Neural cell (in vitro differentiated cells): ENCODE measurements around the gene DNAAF3. TPM values are rescaled to one million over a fixed set of nuclear protein-coding genes. Genes with fewer than 3 reads are reported as not detected.
"Not testable (repeated sequence)": the region's sequence is repeated elsewhere in the genome, so short reads cannot be mapped to it uniquely, and the experiment has no call there.

Experiments used
- H2AFZ ChIP-seq: fragments of 200-600, 300-800 bp; sonication (generic), shearing (Covaris generic); 2 replicates; pipeline ENCODE4 v1.6.0; 2014; ENCODE audit warnings: low read depth, mild to moderate bottlenecking, antibody characterized with exemption, low read length, moderate library complexity
- H3F3A ChIP-seq: fragments of 200-600 bp; shearing (Covaris generic); 2 replicates; pipeline ENCODE4 v1.6.1; 2016; ENCODE audit warnings: mild to moderate bottlenecking, moderate library complexity, mixed read lengths, antibody characterized with exemption, low read length; ENCODE audit not compliant: insufficient read depth, poor library complexity, severe bottlenecking
- H3K27ac ChIP-seq: fragments of 200-600, 300-800 bp; sonication (generic), shearing (Covaris generic); 2 replicates; pipeline ENCODE4 v1.5.1; 2014; ENCODE audit warnings: mild to moderate bottlenecking, low read length, moderate library complexity
- H3K27me3 ChIP-seq: fragments of 300-800, 200-600 bp; sonication (generic), shearing (Covaris generic); 2 replicates; pipeline ENCODE4 v1.6.0; 2014; ENCODE audit warnings: mild to moderate bottlenecking, low read depth, low read length, moderate library complexity; ENCODE audit not compliant: insufficient read depth
- H3K36me3 ChIP-seq: fragments of 300-800, 200-600 bp; sonication (generic), shearing (Covaris generic); 2 replicates; pipeline ENCODE4 v1.5.1; 2014; ENCODE audit warnings: mild to moderate bottlenecking, antibody characterized with exemption, low read length, moderate library complexity; ENCODE audit not compliant: insufficient read depth
- H3K4me2 ChIP-seq: fragments of 300-800, 200-600 bp; sonication (generic), shearing (Covaris generic); 2 replicates; pipeline ENCODE4 v1.6.0; 2014; ENCODE audit warnings: mild to moderate bottlenecking, low read length
- H3K4me3 ChIP-seq: fragments of 300-800, 200-600 bp; sonication (generic), shearing (Covaris generic); 2 replicates; pipeline ENCODE4 v1.5.1; 2014; ENCODE audit warnings: mild to moderate bottlenecking, low read length, moderate library complexity
- H3K79me2 ChIP-seq: fragments of 200-600 bp; shearing (Covaris generic); replicated peaks from 2 replicates; pipeline ENCODE4 v1.6.0; 2014; ENCODE audit warnings: mild to moderate bottlenecking, low read length, moderate library complexity; ENCODE audit not compliant: insufficient read depth
- H3K9ac ChIP-seq: fragments of 300-800, 200-600 bp; sonication (generic), shearing (Covaris generic); 2 replicates; pipeline ENCODE4 v1.6.1; 2016; ENCODE audit warnings: mild to moderate bottlenecking, low read length, mixed read lengths
- H3K9me2 ChIP-seq: fragments of 200-600 bp; shearing (Covaris generic); 2 replicates; pipeline ENCODE4 v1.6.1; 2016; ENCODE audit warnings: mild to moderate bottlenecking, low read length, mixed read lengths; ENCODE audit not compliant: insufficient read depth
- H3K9me3 ChIP-seq: fragments of 200-600, 300-800 bp; sonication (generic), shearing (Covaris generic); 2 replicates; pipeline ENCODE4 v1.6.1; 2016; ENCODE audit warnings: mild to moderate bottlenecking, mixed run types, low read length, moderate library complexity, mixed read lengths
- H4K20me1 ChIP-seq: fragments of 200-600 bp; shearing (Covaris generic); 2 replicates; pipeline ENCODE4 v1.6.1; 2016; ENCODE audit warnings: mild to moderate bottlenecking, mixed run types; ENCODE audit not compliant: insufficient read depth
- CTCF ChIP-seq: fragments of 450-650 bp; IDR thresholded peaks from 2 replicates; pipeline ENCODE4 v1.5.1; 2014; ENCODE audit warnings: antibody characterized with exemption, mild to moderate bottlenecking, moderate library complexity; ENCODE audit not compliant: poor library complexity, severe bottlenecking
- EP300 ChIP-seq: fragments of 450-650 bp; conservative IDR thresholded peaks from 2 replicates; pipeline ENCODE4 v1.6.1; 2014; ENCODE audit warnings: antibody characterized with exemption, mild to moderate bottlenecking, moderate library complexity; ENCODE audit not compliant: poor library complexity, severe bottlenecking
- EZH2 ChIP-seq: fragments of 200-600, 300-800 bp; shearing (Covaris generic), sonication (generic); IDR thresholded peaks from 2 replicates; pipeline ENCODE4 v1.6.1; 2014; ENCODE audit warnings: antibody characterized with exemption, low read length, borderline replicate concordance, mild to moderate bottlenecking; ENCODE audit not compliant: insufficient read depth, poor library complexity, severe bottlenecking
- MXI1 ChIP-seq: fragments of 450-650 bp; conservative IDR thresholded peaks from 2 replicates; pipeline ENCODE4 v1.6.1; 2014; ENCODE audit warnings: antibody characterized with exemption, mild to moderate bottlenecking; ENCODE audit not compliant: poor library complexity, severe bottlenecking
- POLR2AphosphoS5 ChIP-seq: IDR thresholded peaks from 2 replicates; pipeline ENCODE4 v1.6.1; 2012
- RAD21 ChIP-seq: fragments of 450-650 bp; conservative IDR thresholded peaks from 2 replicates; pipeline ENCODE4 v1.6.1; 2014; ENCODE audit warnings: antibody characterized with exemption, mild to moderate bottlenecking, moderate library complexity
- SMC3 ChIP-seq: fragments of 450-650 bp; conservative IDR thresholded peaks from 2 replicates; pipeline ENCODE4 v1.6.1; 2014; ENCODE audit warnings: antibody characterized with exemption, mild to moderate bottlenecking, moderate library complexity; ENCODE audit not compliant: poor library complexity
- TAF1 ChIP-seq: IDR thresholded peaks from 2 replicates; pipeline ENCODE4 v1.6.1; 2012; ENCODE audit warnings: low read depth
- polyA plus RNA-seq: library from polyadenylated mRNA; depleted of rRNA; stranded (reverse); fragments of >200 nt; gene quantifications from 2 replicates; pipeline ENCODE4 v1.2.3, GENCODE V29; 2014

DNAAF3 gene
- polyA plus RNA-seq, 1 donor from 2014 or later: 0.38 TPM

- H3K36me3 ChIP-seq: no peaks in the 10 kb centered on the region
- H3K27me3 ChIP-seq: no peaks in the 10 kb centered on the region
- no peak overlapping the region for H3K4me2 ChIP-seq
- H3K9me2 ChIP-seq: no peaks in the 10 kb centered on the region
- no peaks in the 10 kb centered on the region for H3K79me2 ChIP-seq
- no peak overlapping the region for H3K4me3 ChIP-seq
- no peak overlapping the region for H3K9ac ChIP-seq
- H4K20me1 ChIP-seq: no peaks in the 10 kb centered on the region
- H3F3A ChIP-seq: no peaks in the 10 kb centered on the region
- no peak overlapping the region for H2AFZ ChIP-seq
- TF ChIP-seq EZH2 (no peak), CTCF (no peak)
- no peak overlapping the region for H3K27ac ChIP-seq
- no peaks in the 10 kb centered on the region for H3K9me3 ChIP-seq
Observed at GRCh38 chr19:55206664-55207500, 40.5 kb upstream of the DNAAF3 start.

DNA sequence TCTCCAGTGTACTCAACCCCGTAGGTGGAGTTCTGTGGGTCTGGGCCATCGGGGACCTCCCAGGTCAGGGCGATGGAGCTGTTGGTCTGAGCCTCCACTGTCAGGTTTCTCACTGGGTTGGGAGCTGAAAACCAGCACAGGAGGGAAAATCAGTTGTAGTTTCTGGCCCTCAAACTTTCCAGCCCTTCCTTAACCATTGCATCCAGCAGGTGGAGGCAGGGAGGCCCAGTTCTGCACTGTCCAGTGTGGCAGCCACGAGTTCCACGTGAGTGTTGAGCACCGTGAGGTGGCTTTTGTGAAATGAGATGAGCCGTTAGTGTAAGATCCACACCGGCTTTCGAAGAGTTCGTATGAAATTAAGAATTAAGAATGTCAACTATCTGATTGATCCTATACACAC lies 35.8 kb upstream of the DNAAF3 start:
- not testable (repeated sequence) for H3K4me2 ChIP-seq, H3K27me3 ChIP-seq, H3K4me3 ChIP-seq, H3K9me2 ChIP-seq, H3K9me3 ChIP-seq, H3K27ac ChIP-seq, H3K9ac ChIP-seq, H3K36me3 ChIP-seq, H4K20me1 ChIP-seq, H2AFZ ChIP-seq, H3F3A ChIP-seq, H3K79me2 ChIP-seq

DNA sequence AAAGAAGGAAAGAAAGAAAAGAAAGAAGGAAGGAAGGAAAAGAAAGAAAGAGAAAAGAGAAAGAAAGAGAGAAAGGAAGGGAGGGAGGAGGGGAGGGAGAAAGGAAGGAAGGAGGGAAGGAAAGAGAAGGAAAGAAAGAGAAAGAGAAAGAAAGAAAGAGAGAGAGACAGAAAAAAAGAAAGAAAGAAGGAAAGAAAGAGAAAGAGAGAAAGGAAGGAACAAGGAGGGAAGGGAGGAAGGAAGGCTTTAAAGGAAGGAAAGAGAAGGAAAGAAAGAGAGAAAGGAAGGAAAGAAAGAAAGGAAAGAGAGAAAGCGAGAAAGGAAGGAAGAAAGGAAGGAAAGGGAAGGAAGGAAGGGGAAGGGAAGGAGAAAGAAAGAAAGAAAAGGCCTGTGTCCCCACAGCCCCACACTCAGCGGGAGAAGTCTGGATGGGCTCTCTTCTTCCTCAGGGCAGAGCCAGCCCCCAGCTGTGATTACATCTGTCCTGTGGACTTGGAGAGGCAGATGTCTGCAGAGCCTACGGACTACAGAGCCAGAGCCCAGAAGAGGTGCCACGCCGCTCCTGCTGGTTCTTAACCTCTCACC lies 33.3 kb upstream of the DNAAF3 start:
- H3K9me3 ChIP-seq: no peaks in the 10 kb centered on the region
- no peak overlapping the region for H3K27ac ChIP-seq
- no peaks in the 10 kb centered on the region for H3K9me2 ChIP-seq
- no peak for TF ChIP-seq TAF1
- no peak for TF ChIP-seq CTCF
- no peak for TF ChIP-seq RAD21
- no peak for TF ChIP-seq SMC3
- no peak for TF ChIP-seq POLR2AphosphoS5
- no peak for TF ChIP-seq MXI1
- TF ChIP-seq EP300: no peak
- TF ChIP-seq EZH2: no peak
- no peaks in the 10 kb centered on the region for H3F3A ChIP-seq
- H3K4me3 ChIP-seq: no peak overlapping the region
- H3K79me2 ChIP-seq: no peaks in the 10 kb centered on the region
- no peak overlapping the region for H3K4me2 ChIP-seq
- no peaks in the 10 kb centered on the region for H4K20me1 ChIP-seq
- no peaks in the 10 kb centered on the region for H3K36me3 ChIP-seq
- no peak overlapping the region for H3K9ac ChIP-seq
- no peaks in the 10 kb centered on the region for H3K27me3 ChIP-seq
- H2AFZ ChIP-seq: no peak overlapping the region
